Liver (tissue), 9 donors: ENCODE data around the gene MED26. TPM values are rescaled to one million over a fixed set of nuclear protein-coding genes. Genes with fewer than 3 reads are reported as not detected.

Experiments used
- DNase-seq: peaks from one replicate; pipeline ENCODE4 v3.0.0-alpha.2; 2017; ENCODE audit warnings: low spot score
- H3K27ac ChIP-seq, 2 donors: one replicate each; pipeline ENCODE4 v1.7.0; 2013; ENCODE audit warnings: inconsistent platforms in 2 of 2, low read length in 2 of 2, control low read depth in 1 of 2, low read depth in 1 of 2, mild to moderate bottlenecking in 1 of 2
- H3K27me3 ChIP-seq, 4 donors: one replicate each; pipeline versions ENCODE4 v1.6.1 to v1.7.0; 2013; ENCODE audit warnings: low read length in 3 of 4, inconsistent platforms in 1 of 4, mild to moderate bottlenecking in 1 of 4, moderate library complexity in 1 of 4; ENCODE audit not compliant: control insufficient read depth in 4 of 4, insufficient read depth in 4 of 4
- H3K36me3 ChIP-seq, 4 donors: one replicate each; pipeline versions ENCODE4 v1.6.1 to v1.7.0; 2013; ENCODE audit warnings: low read length in 3 of 4, mild to moderate bottlenecking in 3 of 4, low read depth in 1 of 4, moderate library complexity in 1 of 4; ENCODE audit not compliant: control insufficient read depth in 4 of 4, insufficient read depth in 3 of 4
- H3K4me1 ChIP-seq, 4 donors: one replicate each; pipeline versions ENCODE4 v1.6.1 to v1.7.0; 2013; ENCODE audit warnings: low read length in 3 of 4, mild to moderate bottlenecking in 3 of 4, moderate library complexity in 1 of 4; ENCODE audit not compliant: control insufficient read depth in 4 of 4, insufficient read depth in 4 of 4
- H3K4me3 ChIP-seq, 3 donors: one replicate each; pipeline versions ENCODE4 v1.6.1 to v1.7.0; 2013; ENCODE audit warnings: low read length in 3 of 3, control low read depth in 1 of 3, low read depth in 1 of 3, mild to moderate bottlenecking in 1 of 3
- H3K9ac ChIP-seq, 2 donors: one replicate each; pipeline ENCODE4 v1.7.0; 2013; ENCODE audit warnings: low read length in 2 of 2, mild to moderate bottlenecking in 2 of 2, moderate library complexity in 2 of 2, control low read depth in 1 of 2, low read depth in 1 of 2
- H3K9me3 ChIP-seq, 4 donors: one replicate each; pipeline versions ENCODE4 v1.6.1 to v1.7.0; 2013; ENCODE audit warnings: low read length in 3 of 4; ENCODE audit not compliant: control insufficient read depth in 4 of 4
- EGR1 ChIP-seq, 2 donors: IDR thresholded peaks; 2 replicates each; pipeline ENCODE4 v1.6.1; 2016 to 2018; ENCODE audit warnings: antibody characterized with exemption in 2 of 2, low read depth in 2 of 2
- FOXA1 ChIP-seq: IDR thresholded peaks from 2 replicates; pipeline ENCODE4 v1.6.1; 2016; ENCODE audit warnings: antibody characterized with exemption
- GABPA ChIP-seq, 2 donors: IDR thresholded peaks in 1 of 2; conservative IDR thresholded peaks in 1 of 2; 2 replicates each; pipeline ENCODE4 v1.6.1; 2016; ENCODE audit warnings: antibody characterized with exemption in 2 of 2, mild to moderate bottlenecking in 1 of 2, moderate library complexity in 1 of 2
- HNF4A ChIP-seq, 2 donors: conservative IDR thresholded peaks; 2 replicates each; pipeline ENCODE4 v1.6.1; 2016; ENCODE audit warnings: antibody characterized with exemption in 2 of 2, mild to moderate bottlenecking in 2 of 2
- HNF4G ChIP-seq: IDR thresholded peaks from 2 replicates; pipeline ENCODE4 v1.6.1; 2016; ENCODE audit warnings: antibody characterized with exemption
- RAD21 ChIP-seq, 2 donors: IDR thresholded peaks; 2 replicates each; pipeline ENCODE4 v1.6.1; 2016; ENCODE audit warnings: antibody characterized with exemption in 2 of 2, mild to moderate bottlenecking in 2 of 2
- RXRA ChIP-seq, 2 donors: IDR thresholded peaks; 2 replicates each; pipeline ENCODE4 v1.6.1; 2017 to 2018; ENCODE audit warnings: antibody characterized with exemption in 2 of 2, mild to moderate bottlenecking in 1 of 2
- SP1 ChIP-seq: IDR thresholded peaks from 2 replicates; pipeline ENCODE4 v1.6.1; 2018; ENCODE audit warnings: antibody characterized with exemption, mild to moderate bottlenecking
- TAF1 ChIP-seq: conservative IDR thresholded peaks from 2 replicates; pipeline ENCODE4 v1.6.1; 2016; ENCODE audit warnings: antibody characterized with exemption, mild to moderate bottlenecking
- YY1 ChIP-seq: IDR thresholded peaks from 2 replicates; pipeline ENCODE4 v1.6.1; 2016; ENCODE audit warnings: antibody characterized with exemption, mild to moderate bottlenecking
- WGBS: extraction: QIAGEN DNeasy Blood & Tissue Kit; methylation state at CpG from one replicate; pipeline ENCODE4 v1.1.7; 2013; 5-methylcytosine and 5-hydroxymethylcytosine counted together
- polyA plus RNA-seq, 2 donors: library from polyadenylated mRNA; stranded (reverse) in 1 of 2; unstranded in 1 of 2; fragments of 200-250 nt in 1 of 2; fragments of >200 nt in 1 of 2; fragmentation: Nextera tagmentation in 1 of 2; extraction: Ambion mirVana in 1 of 2; gene quantifications; one replicate each; pipeline versions ENCODE4 v1.2.1 to v1.2.3, GENCODE V29; 2013 to 2015
- total RNA-seq, 2 donors: library from RNA; depleted of rRNA; stranded (reverse); fragments of >200 nt; gene quantifications; one replicate each; pipeline ENCODE4 v1.2.3, GENCODE V29; 2014
- TF ChIP-seq, protein P1 (sequence below): IDR thresholded peaks from 2 replicates; pipeline ENCODE4 v1.6.1; 2016; ENCODE audit warnings: antibody characterized with exemption
- TF ChIP-seq, protein P2 (sequence below): IDR thresholded peaks from 2 replicates; pipeline ENCODE4 v1.6.1; 2016; ENCODE audit warnings: antibody characterized with exemption
- TF ChIP-seq, protein P3 (sequence below): IDR thresholded peaks from 2 replicates; pipeline ENCODE4 v1.6.1; 2016; ENCODE audit warnings: antibody characterized with exemption, mild to moderate bottlenecking
- TF ChIP-seq, protein P4 (sequence below): fragments of 150-350 bp; IDR thresholded peaks from 2 replicates; pipeline ENCODE4 v1.5.1; 2017; ENCODE audit warnings: improper control_type of control experiment, low read depth, low read length; ENCODE audit not compliant: missing input control
- donor health status: healthy.
- donor health status: healthy.
- donor health status: healthy.
- donor health status: healthy.
- donor health status: healthy.

Gene MED26, protein sequence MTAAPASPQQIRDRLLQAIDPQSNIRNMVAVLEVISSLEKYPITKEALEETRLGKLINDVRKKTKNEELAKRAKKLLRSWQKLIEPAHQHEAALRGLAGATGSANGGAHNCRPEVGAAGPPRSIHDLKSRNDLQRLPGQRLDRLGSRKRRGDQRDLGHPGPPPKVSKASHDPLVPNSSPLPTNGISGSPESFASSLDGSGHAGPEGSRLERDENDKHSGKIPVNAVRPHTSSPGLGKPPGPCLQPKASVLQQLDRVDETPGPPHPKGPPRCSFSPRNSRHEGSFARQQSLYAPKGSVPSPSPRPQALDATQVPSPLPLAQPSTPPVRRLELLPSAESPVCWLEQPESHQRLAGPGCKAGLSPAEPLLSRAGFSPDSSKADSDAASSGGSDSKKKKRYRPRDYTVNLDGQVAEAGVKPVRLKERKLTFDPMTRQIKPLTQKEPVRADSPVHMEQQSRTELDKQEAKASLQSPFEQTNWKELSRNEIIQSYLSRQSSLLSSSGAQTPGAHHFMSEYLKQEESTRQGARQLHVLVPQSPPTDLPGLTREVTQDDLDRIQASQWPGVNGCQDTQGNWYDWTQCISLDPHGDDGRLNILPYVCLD
- total RNA-seq, result 1 to 10 TPM; 3.4 to 3.8 TPM
- 1 to 10 TPM; 1.5 to 3.0 TPM for polyA plus RNA-seq

DNA sequence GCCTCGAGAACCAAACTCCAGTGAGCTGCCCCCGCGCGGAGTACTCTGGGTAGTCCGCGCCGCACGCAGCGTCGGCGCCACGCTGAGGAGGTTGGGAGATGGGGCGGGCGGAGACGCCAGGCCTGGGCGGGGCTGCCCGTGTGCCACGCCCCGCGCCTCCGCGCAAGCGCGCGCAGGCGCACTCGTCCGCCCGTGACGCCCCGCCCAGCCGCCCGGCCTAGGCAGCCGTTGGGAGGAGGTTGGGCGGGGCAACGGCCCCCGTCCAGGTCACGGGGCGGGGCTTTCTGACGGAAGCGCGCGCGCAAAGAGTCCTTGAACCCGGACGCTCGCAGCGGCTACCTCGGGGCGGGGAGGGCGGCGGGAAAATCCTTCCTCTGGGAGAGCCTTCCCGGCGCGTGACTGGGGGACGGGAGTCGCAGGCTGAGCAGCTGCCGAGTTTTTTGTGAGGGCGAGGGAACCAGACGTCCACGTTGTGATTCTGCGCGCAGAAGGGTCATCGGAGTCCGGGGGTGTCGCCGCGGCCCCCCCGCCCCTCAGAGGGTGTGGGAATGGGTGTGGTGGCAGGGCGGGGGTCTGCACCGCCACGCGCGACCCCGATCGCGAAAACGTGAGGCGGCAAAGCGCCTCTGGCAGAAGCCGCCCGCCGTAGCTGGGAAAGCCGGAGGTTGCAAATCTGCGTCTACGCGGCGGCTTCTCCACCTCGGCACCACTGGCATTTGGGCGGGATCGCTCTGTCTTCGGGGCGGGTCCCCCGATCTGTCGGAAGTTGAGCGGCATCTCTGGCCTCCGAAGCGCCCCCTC, at the start of gene MED26:
TSS of gene MED26 (minus strand) at position 22 of the 801 bp plus-strand sequence. CDS start 261 bp downstream, outside the sequence.
- peak; percentile 63 to 73 for TF ChIP-seq RXRA (IDR thresholded peaks at IDR 0.05)
- TF ChIP-seq, protein P1, sequence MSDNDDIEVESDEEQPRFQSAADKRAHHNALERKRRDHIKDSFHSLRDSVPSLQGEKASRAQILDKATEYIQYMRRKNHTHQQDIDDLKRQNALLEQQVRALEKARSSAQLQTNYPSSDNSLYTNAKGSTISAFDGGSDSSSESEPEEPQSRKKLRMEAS, result peak; percentile 43
- TF ChIP-seq SP1, result peak; percentile 55
- TF ChIP-seq FOXA1, result no peak
- peak; percentile 48 for TF ChIP-seq TAF1
- TF ChIP-seq YY1, result peak; percentile 43
- TF ChIP-seq, protein P2, sequence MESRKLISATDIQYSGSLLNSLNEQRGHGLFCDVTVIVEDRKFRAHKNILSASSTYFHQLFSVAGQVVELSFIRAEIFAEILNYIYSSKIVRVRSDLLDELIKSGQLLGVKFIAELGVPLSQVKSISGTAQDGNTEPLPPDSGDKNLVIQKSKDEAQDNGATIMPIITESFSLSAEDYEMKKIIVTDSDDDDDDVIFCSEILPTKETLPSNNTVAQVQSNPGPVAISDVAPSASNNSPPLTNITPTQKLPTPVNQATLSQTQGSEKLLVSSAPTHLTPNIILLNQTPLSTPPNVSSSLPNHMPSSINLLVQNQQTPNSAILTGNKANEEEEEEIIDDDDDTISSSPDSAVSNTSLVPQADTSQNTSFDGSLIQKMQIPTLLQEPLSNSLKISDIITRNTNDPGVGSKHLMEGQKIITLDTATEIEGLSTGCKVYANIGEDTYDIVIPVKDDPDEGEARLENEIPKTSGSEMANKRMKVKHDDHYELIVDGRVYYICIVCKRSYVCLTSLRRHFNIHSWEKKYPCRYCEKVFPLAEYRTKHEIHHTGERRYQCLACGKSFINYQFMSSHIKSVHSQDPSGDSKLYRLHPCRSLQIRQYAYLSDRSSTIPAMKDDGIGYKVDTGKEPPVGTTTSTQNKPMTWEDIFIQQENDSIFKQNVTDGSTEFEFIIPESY, result no peak
- TF ChIP-seq HNF4G, result no peak
- TF ChIP-seq, protein P3, sequence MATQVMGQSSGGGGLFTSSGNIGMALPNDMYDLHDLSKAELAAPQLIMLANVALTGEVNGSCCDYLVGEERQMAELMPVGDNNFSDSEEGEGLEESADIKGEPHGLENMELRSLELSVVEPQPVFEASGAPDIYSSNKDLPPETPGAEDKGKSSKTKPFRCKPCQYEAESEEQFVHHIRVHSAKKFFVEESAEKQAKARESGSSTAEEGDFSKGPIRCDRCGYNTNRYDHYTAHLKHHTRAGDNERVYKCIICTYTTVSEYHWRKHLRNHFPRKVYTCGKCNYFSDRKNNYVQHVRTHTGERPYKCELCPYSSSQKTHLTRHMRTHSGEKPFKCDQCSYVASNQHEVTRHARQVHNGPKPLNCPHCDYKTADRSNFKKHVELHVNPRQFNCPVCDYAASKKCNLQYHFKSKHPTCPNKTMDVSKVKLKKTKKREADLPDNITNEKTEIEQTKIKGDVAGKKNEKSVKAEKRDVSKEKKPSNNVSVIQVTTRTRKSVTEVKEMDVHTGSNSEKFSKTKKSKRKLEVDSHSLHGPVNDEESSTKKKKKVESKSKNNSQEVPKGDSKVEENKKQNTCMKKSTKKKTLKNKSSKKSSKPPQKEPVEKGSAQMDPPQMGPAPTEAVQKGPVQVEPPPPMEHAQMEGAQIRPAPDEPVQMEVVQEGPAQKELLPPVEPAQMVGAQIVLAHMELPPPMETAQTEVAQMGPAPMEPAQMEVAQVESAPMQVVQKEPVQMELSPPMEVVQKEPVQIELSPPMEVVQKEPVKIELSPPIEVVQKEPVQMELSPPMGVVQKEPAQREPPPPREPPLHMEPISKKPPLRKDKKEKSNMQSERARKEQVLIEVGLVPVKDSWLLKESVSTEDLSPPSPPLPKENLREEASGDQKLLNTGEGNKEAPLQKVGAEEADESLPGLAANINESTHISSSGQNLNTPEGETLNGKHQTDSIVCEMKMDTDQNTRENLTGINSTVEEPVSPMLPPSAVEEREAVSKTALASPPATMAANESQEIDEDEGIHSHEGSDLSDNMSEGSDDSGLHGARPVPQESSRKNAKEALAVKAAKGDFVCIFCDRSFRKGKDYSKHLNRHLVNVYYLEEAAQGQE, result peak; percentile 31
- no peak for TF ChIP-seq RAD21 (IDR thresholded peaks at IDR 0.05)
- peak in 1 of 2 donors; percentile 33 for TF ChIP-seq EGR1 (IDR thresholded peaks at IDR 0.05; ENCODE audit: low read depth in 2 of 2)
- TF ChIP-seq, protein P4, sequence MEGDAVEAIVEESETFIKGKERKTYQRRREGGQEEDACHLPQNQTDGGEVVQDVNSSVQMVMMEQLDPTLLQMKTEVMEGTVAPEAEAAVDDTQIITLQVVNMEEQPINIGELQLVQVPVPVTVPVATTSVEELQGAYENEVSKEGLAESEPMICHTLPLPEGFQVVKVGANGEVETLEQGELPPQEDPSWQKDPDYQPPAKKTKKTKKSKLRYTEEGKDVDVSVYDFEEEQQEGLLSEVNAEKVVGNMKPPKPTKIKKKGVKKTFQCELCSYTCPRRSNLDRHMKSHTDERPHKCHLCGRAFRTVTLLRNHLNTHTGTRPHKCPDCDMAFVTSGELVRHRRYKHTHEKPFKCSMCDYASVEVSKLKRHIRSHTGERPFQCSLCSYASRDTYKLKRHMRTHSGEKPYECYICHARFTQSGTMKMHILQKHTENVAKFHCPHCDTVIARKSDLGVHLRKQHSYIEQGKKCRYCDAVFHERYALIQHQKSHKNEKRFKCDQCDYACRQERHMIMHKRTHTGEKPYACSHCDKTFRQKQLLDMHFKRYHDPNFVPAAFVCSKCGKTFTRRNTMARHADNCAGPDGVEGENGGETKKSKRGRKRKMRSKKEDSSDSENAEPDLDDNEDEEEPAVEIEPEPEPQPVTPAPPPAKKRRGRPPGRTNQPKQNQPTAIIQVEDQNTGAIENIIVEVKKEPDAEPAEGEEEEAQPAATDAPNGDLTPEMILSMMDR, result no peak
- peak in 1 of 2 donors; percentile 81 for TF ChIP-seq GABPA (IDR thresholded peaks at IDR 0.05 in 1 of 2, conservative IDR thresholded peaks at IDR 0.05 in 1 of 2)
- peak in 1 of 2 donors; percentile 36 for TF ChIP-seq HNF4A (conservative IDR thresholded peaks at IDR 0.05)
- peaks cover 0 to 12% (median 3%) of the 10 kb centered on the region in 4 donors for H3K36me3 ChIP-seq
- H3K27me3 ChIP-seq, result no peaks in the 10 kb centered on the region
- H3K4me1 ChIP-seq, result peaks cover 6 to 48% (median 32%) of the 10 kb centered on the region in 4 donors
- H3K9ac ChIP-seq, result peak within 1 kb of the TSS; percentile 75 to 87
- peak within 1 kb of the TSS; percentile 91 to 99 (median 97) for H3K4me3 ChIP-seq
- WGBS, result under 1% methylated on average over 98 of the region's 98 CpGs
- H3K27ac ChIP-seq, result peak within 1 kb of the TSS; percentile 91 to 94
- DNase-seq, result peak; percentile 98
- no peaks in the 10 kb centered on the region for H3K9me3 ChIP-seq
